H1 (cell line): ENCODE data around the gene CEP68.
A peak's percentile ranks its signal among the peaks of the same experiment; 100 is the strongest.

ENCODE experiments used
- ASH2L ChIP-seq: fragments of 200-600, 300-600 bp; sonication (generic); IDR thresholded peaks from one replicate; pipeline ENCODE4 v1.7.1; 2017; ENCODE audit warnings: low read length
- BRCA1 ChIP-seq: IDR thresholded peaks from 2 replicates; pipeline ENCODE4 v1.6.1; 2012; ENCODE audit warnings: low read depth, low read length, improper control_type of control experiment
- EGR1 ChIP-seq: IDR thresholded peaks from 2 replicates; pipeline ENCODE4 v1.6.1; 2011; ENCODE audit warnings: low read depth, low read length, borderline replicate concordance
- EP300 ChIP-seq, 2 experiments: IDR thresholded peaks; 1 replicate in 1 of 2; 2 replicates in 1 of 2; pipeline ENCODE4 v1.6.1; 2011 to 2012; ENCODE audit warnings: low read depth in 2 of 2, low read length in 2 of 2, mild to moderate bottlenecking in 2 of 2, borderline replicate concordance in 1 of 2, inconsistent platforms in 1 of 2, moderate library complexity in 1 of 2
- EZH2 ChIP-seq: fragments of 200-600 bp; sonication (generic); IDR thresholded peaks from 2 replicates; pipeline ENCODE4 v1.7.1; 2012; ENCODE audit warnings: low read depth, mild to moderate bottlenecking, moderate library complexity, low read length, inconsistent platforms; ENCODE audit not compliant: severe bottlenecking
- NRF1 ChIP-seq: IDR thresholded peaks from 2 replicates; pipeline ENCODE4 v1.6.1; 2011; ENCODE audit warnings: mild to moderate bottlenecking, low read depth, low read length, improper control_type of control experiment
- POLR2A ChIP-seq, 2 experiments: IDR thresholded peaks; 1 replicate in 1 of 2; 2 replicates in 1 of 2; pipeline ENCODE4 v1.6.1; 2011; ENCODE audit warnings: low read depth in 2 of 2, low read length in 2 of 2, mild to moderate bottlenecking in 2 of 2; ENCODE audit errors: control extremely low read depth in 1 of 2
- TAF1 ChIP-seq: IDR thresholded peaks from 2 replicates; pipeline ENCODE4 v1.6.1; 2011; ENCODE audit warnings: mild to moderate bottlenecking, low read depth, low read length
- YY1 ChIP-seq: IDR thresholded peaks from 2 replicates; pipeline ENCODE4 v1.6.1; 2011; ENCODE audit warnings: low read depth, mild to moderate bottlenecking, low read length
- ZNF274 ChIP-seq: IDR thresholded peaks from 2 replicates; pipeline ENCODE4 v1.7.0; 2012; ENCODE audit warnings: low read length, borderline replicate concordance; ENCODE audit errors: extremely low read depth
- TF ChIP-seq, protein P1 (sequence below), 3 experiments: IDR thresholded peaks; 1 replicate in 2 of 3; 2 replicates in 1 of 3; pipeline versions ENCODE4 v1.5.1 to v1.6.1; 2011; ENCODE audit warnings: low read length in 3 of 3, mild to moderate bottlenecking in 3 of 3, inconsistent platforms in 2 of 3, low read depth in 1 of 3, moderate library complexity in 1 of 3; ENCODE audit not compliant: insufficient read depth in 1 of 3; ENCODE audit errors: control extremely low read depth in 1 of 3
- TF ChIP-seq, protein P2 (sequence below): IDR thresholded peaks from 2 replicates; pipeline ENCODE4 v1.6.1; 2011; ENCODE audit warnings: low read depth, mild to moderate bottlenecking, low read length; ENCODE audit not compliant: insufficient read depth

DNA sequence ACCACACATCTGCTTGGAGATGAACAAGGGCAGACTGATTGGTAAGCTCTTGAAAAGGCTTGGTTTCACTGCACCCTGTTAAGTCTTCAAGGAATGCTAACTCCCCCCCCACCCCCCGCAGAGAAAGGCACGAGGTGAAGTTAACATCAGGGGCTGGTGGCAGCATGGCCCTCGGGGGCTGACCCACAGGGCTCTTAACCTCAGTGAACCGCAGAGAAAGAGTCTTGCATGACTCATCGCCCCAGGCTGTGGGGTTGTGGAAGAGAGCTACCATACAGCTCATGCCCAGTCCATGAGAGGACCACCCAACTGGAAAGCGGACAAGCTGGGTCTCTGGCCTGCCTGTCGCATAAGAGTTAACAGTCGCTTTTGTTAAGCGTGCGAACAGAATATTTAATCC lies 10.6 kb upstream of the CEP68 start:
- TF ChIP-seq ASH2L, result peak; percentile 20
- TF ChIP-seq EGR1, result no peak
- TF ChIP-seq, protein P1, sequence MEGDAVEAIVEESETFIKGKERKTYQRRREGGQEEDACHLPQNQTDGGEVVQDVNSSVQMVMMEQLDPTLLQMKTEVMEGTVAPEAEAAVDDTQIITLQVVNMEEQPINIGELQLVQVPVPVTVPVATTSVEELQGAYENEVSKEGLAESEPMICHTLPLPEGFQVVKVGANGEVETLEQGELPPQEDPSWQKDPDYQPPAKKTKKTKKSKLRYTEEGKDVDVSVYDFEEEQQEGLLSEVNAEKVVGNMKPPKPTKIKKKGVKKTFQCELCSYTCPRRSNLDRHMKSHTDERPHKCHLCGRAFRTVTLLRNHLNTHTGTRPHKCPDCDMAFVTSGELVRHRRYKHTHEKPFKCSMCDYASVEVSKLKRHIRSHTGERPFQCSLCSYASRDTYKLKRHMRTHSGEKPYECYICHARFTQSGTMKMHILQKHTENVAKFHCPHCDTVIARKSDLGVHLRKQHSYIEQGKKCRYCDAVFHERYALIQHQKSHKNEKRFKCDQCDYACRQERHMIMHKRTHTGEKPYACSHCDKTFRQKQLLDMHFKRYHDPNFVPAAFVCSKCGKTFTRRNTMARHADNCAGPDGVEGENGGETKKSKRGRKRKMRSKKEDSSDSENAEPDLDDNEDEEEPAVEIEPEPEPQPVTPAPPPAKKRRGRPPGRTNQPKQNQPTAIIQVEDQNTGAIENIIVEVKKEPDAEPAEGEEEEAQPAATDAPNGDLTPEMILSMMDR (IDR thresholded peaks at IDR 0.05; ENCODE audit: control extremely low read depth in 1 of 3, insufficient read depth in 1 of 3, low read depth in 1 of 3, low read length in 3 of 3), result no peak
- no peak for TF ChIP-seq EP300 (IDR thresholded peaks at IDR 0.05; ENCODE audit: borderline replicate concordance in 1 of 2, low read depth in 2 of 2, low read length in 2 of 2)
- TF ChIP-seq POLR2A (IDR thresholded peaks at IDR 0.05; ENCODE audit: control extremely low read depth in 1 of 2, low read depth in 2 of 2, low read length in 2 of 2), result no peak
- no peak for TF ChIP-seq NRF1
- TF ChIP-seq EZH2, result no peak
- TF ChIP-seq TAF1, result no peak
- TF ChIP-seq, protein P2, sequence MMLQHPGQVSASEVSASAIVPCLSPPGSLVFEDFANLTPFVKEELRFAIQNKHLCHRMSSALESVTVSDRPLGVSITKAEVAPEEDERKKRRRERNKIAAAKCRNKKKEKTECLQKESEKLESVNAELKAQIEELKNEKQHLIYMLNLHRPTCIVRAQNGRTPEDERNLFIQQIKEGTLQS, result no peak
- TF ChIP-seq ZNF274, result no peak
- TF ChIP-seq YY1, result no peak
- TF ChIP-seq BRCA1, result no peak
